ENCODE results near the gene PCDHGB3.

DNA sequence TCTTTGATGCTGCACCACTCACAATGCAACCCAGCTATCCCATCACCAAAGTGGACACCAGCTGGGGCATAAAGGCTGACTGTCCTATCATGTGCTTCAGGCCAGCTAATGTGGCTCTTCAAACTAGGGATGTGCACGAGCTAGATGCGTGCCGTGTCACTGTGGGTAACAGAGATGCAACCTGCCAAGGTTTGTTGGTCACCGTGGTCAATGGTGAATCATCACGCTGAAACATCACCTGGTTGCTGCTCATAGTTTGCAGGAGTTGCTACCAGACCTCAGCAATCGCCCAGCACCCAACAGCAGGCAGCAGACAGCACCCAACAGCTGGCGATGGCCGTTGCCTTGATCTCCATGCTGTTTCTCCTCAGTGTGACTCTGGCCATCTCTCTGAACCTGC lies 41.8 kb upstream of the PCDHGB3 start:
- TF ChIP-seq, protein P1, sequence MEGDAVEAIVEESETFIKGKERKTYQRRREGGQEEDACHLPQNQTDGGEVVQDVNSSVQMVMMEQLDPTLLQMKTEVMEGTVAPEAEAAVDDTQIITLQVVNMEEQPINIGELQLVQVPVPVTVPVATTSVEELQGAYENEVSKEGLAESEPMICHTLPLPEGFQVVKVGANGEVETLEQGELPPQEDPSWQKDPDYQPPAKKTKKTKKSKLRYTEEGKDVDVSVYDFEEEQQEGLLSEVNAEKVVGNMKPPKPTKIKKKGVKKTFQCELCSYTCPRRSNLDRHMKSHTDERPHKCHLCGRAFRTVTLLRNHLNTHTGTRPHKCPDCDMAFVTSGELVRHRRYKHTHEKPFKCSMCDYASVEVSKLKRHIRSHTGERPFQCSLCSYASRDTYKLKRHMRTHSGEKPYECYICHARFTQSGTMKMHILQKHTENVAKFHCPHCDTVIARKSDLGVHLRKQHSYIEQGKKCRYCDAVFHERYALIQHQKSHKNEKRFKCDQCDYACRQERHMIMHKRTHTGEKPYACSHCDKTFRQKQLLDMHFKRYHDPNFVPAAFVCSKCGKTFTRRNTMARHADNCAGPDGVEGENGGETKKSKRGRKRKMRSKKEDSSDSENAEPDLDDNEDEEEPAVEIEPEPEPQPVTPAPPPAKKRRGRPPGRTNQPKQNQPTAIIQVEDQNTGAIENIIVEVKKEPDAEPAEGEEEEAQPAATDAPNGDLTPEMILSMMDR (conservative IDR thresholded peaks at IDR 0.05 in 1 of 2, IDR thresholded peaks at IDR 0.05 in 1 of 2; ENCODE audit: low read depth in 1 of 2, low read length in 2 of 2), result no peak
- no peak for TF ChIP-seq EZH2 (IDR thresholded peaks at IDR 0.05; ENCODE audit: low read length, missing control alignments)

Measured in fibroblast of lung (primary cell).